Measurements from ENCODE around the gene KATNAL1. TPM values are rescaled to one million over a fixed set of nuclear protein-coding genes. Genes with fewer than 3 reads are reported as not detected.
A peak's percentile ranks its signal among the peaks of the same experiment; 100 is the strongest.

KATNAL1 gene
- polyA plus RNA-seq, 3 donors = 12.0 to 13.9 (median 12.8) TPM

GRCh38 chr13:30333616-30334015 lies 26.3 kb upstream of the KATNAL1 start:
- no peak for DNase-seq (ENCODE audit: low read depth in 3 of 3, low spot score in 2 of 3)

- no peak for DNase-seq (ENCODE audit: low read depth in 3 of 3, low spot score in 2 of 3)
These were observed 25.2 kb upstream of the KATNAL1 start for GRCh38 chr13:30332456-30333143.

- no peak for DNase-seq (ENCODE audit: low read depth in 3 of 3, low spot score in 2 of 3)
These were observed 24.0 kb upstream of the KATNAL1 start for GRCh38 chr13:30331331-30331771.

- no peak for DNase-seq (ENCODE audit: low read depth in 3 of 3, low spot score in 2 of 3)
These were observed 21.7 kb upstream of the KATNAL1 start for GRCh38 chr13:30329009-30329585.

- no peak for DNase-seq (ENCODE audit: low read depth in 3 of 3, low spot score in 2 of 3)
These were observed 18.3 kb upstream of the KATNAL1 start for GRCh38 chr13:30325668-30326067.

- DNase-seq (ENCODE audit: low read depth in 3 of 3, low spot score in 2 of 3) = no peak
These were observed 16.2 kb upstream of the KATNAL1 start for GRCh38 chr13:30323524-30323923.

GRCh38 chr13:30322428-30322827 lies 15.1 kb upstream of the KATNAL1 start:
- no peak for DNase-seq (ENCODE audit: low read depth in 3 of 3, low spot score in 2 of 3)

GRCh38 chr13:30321256-30321655 lies 13.9 kb upstream of the KATNAL1 start:
- DNase-seq (ENCODE audit: low read depth in 3 of 3, low spot score in 2 of 3) = no peak

- no peak for DNase-seq (ENCODE audit: low read depth in 3 of 3, low spot score in 2 of 3)
These were observed 12.3 kb upstream of the KATNAL1 start for GRCh38 chr13:30319655-30320054.

GRCh38 chr13:30319130-30319529 lies 11.8 kb upstream of the KATNAL1 start:
- no peak for DNase-seq (ENCODE audit: low read depth in 3 of 3, low spot score in 2 of 3)

GRCh38 chr13:30318026-30318425 lies 10.7 kb upstream of the KATNAL1 start:
- no peak for DNase-seq (ENCODE audit: low read depth in 3 of 3, low spot score in 2 of 3)

GRCh38 chr13:30314562-30314961 lies 7.2 kb upstream of the KATNAL1 start:
- no peak for DNase-seq (ENCODE audit: low read depth in 3 of 3, low spot score in 2 of 3)

GRCh38 chr13:30314069-30314468 lies 6.7 kb upstream of the KATNAL1 start:
- no peak for DNase-seq (ENCODE audit: low read depth in 3 of 3, low spot score in 2 of 3)

- DNase-seq (ENCODE audit: low read depth in 3 of 3, low spot score in 2 of 3) = no peak
These were observed 6.0 kb upstream of the KATNAL1 start for GRCh38 chr13:30313311-30313710.

GRCh38 chr13:30312904-30313303 lies 5.6 kb upstream of the KATNAL1 start:
- no peak for DNase-seq (ENCODE audit: low read depth in 3 of 3, low spot score in 2 of 3)

GRCh38 chr13:30308548-30308947 lies 1.2 kb upstream of the KATNAL1 start:
- DNase-seq (ENCODE audit: low read depth in 3 of 3, low spot score in 2 of 3) = no peak

GRCh38 chr13:30307971-30308290 lies 580 bp upstream of the KATNAL1 start:
- DNase-seq (ENCODE audit: low read depth in 3 of 3, low spot score in 2 of 3) = no peak

GRCh38 chr13:30306762-30307193 lies 573 bp downstream of the KATNAL1 start:
- DNase-seq (ENCODE audit: low read depth in 3 of 3, low spot score in 2 of 3) = peak; percentile 87 to 94 (median 93)

- DNase-seq (ENCODE audit: low read depth in 3 of 3, low spot score in 2 of 3) = no peak
These were observed 1.8 kb downstream of the KATNAL1 start for GRCh38 chr13:30305456-30305970.

GRCh38 chr13:30303269-30303668 lies 4.1 kb downstream of the KATNAL1 start:
- DNase-seq (ENCODE audit: low read depth in 3 of 3, low spot score in 2 of 3) = no peak

GRCh38 chr13:30301827-30302226 lies 5.5 kb downstream of the KATNAL1 start:
- DNase-seq (ENCODE audit: low read depth in 3 of 3, low spot score in 2 of 3) = no peak

- DNase-seq (ENCODE audit: low read depth in 3 of 3, low spot score in 2 of 3) = no peak
These were observed 6.8 kb downstream of the KATNAL1 start for GRCh38 chr13:30300596-30300995.

Measured in right renal cortex interstitium (tissue), 3 donors.